ENCODE data around the gene MTUS2. TPM values are rescaled to one million over a fixed set of nuclear protein-coding genes. Genes with fewer than 3 reads are reported as not detected.

MTUS2 gene
- total RNA-seq, 1 donor from 2014 or later = 0.41 TPM

- Histone ChIP-seq H3K36me3 (no peaks in the 10 kb centered on the region), H3K27ac (no peak overlapping the region), H3K4me3 (no peak overlapping the region), H3K9me3 (no peaks in the 10 kb centered on the region), H3K27me3 (no peaks in the 10 kb centered on the region), H3K4me1 (no peaks in the 10 kb centered on the region)
- intact Hi-C loops (cut with DNase I) = no loop called here
- TF ChIP-seq, protein P1, sequence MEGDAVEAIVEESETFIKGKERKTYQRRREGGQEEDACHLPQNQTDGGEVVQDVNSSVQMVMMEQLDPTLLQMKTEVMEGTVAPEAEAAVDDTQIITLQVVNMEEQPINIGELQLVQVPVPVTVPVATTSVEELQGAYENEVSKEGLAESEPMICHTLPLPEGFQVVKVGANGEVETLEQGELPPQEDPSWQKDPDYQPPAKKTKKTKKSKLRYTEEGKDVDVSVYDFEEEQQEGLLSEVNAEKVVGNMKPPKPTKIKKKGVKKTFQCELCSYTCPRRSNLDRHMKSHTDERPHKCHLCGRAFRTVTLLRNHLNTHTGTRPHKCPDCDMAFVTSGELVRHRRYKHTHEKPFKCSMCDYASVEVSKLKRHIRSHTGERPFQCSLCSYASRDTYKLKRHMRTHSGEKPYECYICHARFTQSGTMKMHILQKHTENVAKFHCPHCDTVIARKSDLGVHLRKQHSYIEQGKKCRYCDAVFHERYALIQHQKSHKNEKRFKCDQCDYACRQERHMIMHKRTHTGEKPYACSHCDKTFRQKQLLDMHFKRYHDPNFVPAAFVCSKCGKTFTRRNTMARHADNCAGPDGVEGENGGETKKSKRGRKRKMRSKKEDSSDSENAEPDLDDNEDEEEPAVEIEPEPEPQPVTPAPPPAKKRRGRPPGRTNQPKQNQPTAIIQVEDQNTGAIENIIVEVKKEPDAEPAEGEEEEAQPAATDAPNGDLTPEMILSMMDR (IDR thresholded peaks at IDR 0.05) = no peak
- DNase-seq (no peak), ATAC-seq (no peak)
These were observed 351.1 kb downstream of the MTUS2 start for GRCh38 chr13:29171244-29171643.

- no peak overlapping the region for H3K27ac ChIP-seq
- intact Hi-C loops (cut with DNase I) = no loop called here
- ATAC-seq = no peak
- H3K36me3 ChIP-seq = no peaks in the 10 kb centered on the region
- no peak overlapping the region for H3K4me3 ChIP-seq
- no peaks in the 10 kb centered on the region for H3K9me3 ChIP-seq
- no peaks in the 10 kb centered on the region for H3K4me1 ChIP-seq
- TF ChIP-seq, protein P1 (IDR thresholded peaks at IDR 0.05) = no peak
- DNase-seq = no peak
- no peaks in the 10 kb centered on the region for H3K27me3 ChIP-seq
These were observed 354.0 kb downstream of the MTUS2 start for GRCh38 chr13:29174093-29174492.

DNA sequence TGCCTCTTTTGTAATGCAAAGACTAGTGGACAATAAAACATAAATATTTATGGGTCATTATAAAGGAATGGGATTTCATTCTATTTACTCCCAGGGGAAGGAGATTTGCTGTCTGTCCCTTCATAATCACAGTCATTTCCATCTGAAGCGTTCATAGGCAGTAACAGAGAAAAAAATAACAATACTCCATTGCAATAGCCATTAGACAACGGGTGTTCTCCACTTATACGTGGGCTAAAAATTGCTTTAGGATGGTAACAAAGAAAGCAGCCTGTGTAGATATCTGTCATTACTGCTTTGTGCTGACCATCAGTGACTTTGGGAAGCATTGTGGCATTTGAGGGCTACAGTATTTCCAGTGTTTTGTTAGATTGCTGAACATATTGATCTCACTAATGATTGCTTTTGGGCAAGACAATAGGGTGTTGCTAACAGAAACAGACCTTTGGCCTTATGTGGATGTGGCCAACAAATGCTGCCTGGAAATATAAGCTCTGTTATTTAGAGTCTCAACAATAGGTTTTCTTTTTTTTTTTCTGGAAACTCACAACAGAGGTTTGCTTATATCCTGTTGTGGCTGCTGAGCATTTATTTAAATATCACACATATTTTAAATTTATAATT is 355.2 kb downstream of the MTUS2 start:
- Histone ChIP-seq H3K27ac (no peak overlapping the region), H3K4me3 (no peak overlapping the region), H3K36me3 (no peaks in the 10 kb centered on the region), H3K27me3 (no peaks in the 10 kb centered on the region), H3K4me1 (no peaks in the 10 kb centered on the region), H3K9me3 (no peaks in the 10 kb centered on the region)
- TF ChIP-seq, protein P1 (IDR thresholded peaks at IDR 0.05) = no peak
- ATAC-seq (no peak), DNase-seq (no peak)
- intact Hi-C loops (cut with DNase I) = no loop called here

GRCh38 chr13:29180055-29180454 is 359.9 kb downstream of the MTUS2 start:
- Histone ChIP-seq H3K36me3 (no peaks in the 10 kb centered on the region), H3K27me3 (no peaks in the 10 kb centered on the region), H3K27ac (no peak overlapping the region), H3K9me3 (no peaks in the 10 kb centered on the region), H3K4me3 (no peak overlapping the region), H3K4me1 (no peaks in the 10 kb centered on the region)
- intact Hi-C loops (cut with DNase I) = no loop called here
- TF ChIP-seq, protein P1 (IDR thresholded peaks at IDR 0.05) = no peak
- ATAC-seq (no peak), DNase-seq (no peak)

GRCh38 chr13:29182216-29182615 is 362.1 kb downstream of the MTUS2 start:
- DNase-seq (no peak), ATAC-seq (no peak)
- H3K4me1 ChIP-seq = no peaks in the 10 kb centered on the region
- TF ChIP-seq, protein P1 (IDR thresholded peaks at IDR 0.05) = no peak
- H3K36me3 ChIP-seq = no peaks in the 10 kb centered on the region
- no peaks in the 10 kb centered on the region for H3K27me3 ChIP-seq
- intact Hi-C loops (cut with DNase I) = no loop called here
- no peaks in the 10 kb centered on the region for H3K9me3 ChIP-seq
- no peak overlapping the region for H3K27ac ChIP-seq
- no peak overlapping the region for H3K4me3 ChIP-seq

GRCh38 chr13:29185926-29186325 is 365.8 kb downstream of the MTUS2 start:
- Histone ChIP-seq H3K4me3 (no peak overlapping the region), H3K36me3 (no peaks in the 10 kb centered on the region), H3K9me3 (no peaks in the 10 kb centered on the region), H3K27ac (no peak overlapping the region), H3K4me1 (no peaks in the 10 kb centered on the region), H3K27me3 (no peaks in the 10 kb centered on the region)
- ATAC-seq (no peak), DNase-seq (no peak)
- TF ChIP-seq, protein P1 (IDR thresholded peaks at IDR 0.05) = no peak
- intact Hi-C loops (cut with DNase I) = no loop called here
